Measurements from ENCODE around the gene ZP4.
A peak's percentile ranks its signal among the peaks of the same experiment; 100 is the strongest.
"Not testable (repeated sequence)": the region's sequence is repeated elsewhere in the genome, so short reads cannot be mapped to it uniquely, and the experiment has no call there.

ZP4 gene

DNA sequence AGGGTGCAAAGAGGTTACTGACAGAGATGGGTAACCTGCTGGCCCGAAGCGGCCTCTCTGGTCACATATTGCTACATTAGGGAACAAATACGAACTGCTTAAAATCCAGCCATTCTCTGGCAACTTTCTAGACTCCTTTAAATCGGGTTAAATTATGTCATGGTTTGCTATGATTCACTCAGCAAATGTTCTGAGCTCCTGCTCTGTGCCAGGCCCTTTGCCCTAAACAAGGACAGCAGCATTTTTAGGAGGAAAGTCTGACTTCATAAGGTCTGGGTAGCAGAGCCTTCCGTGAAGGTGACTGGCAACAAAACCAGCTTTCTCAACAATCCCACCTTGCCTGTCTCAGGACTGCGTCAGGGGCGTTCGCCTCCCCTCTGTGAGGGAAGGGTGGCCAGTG, 15.4 kb downstream of the ZP4 start:
- DNase-seq, result no peak

DNA sequence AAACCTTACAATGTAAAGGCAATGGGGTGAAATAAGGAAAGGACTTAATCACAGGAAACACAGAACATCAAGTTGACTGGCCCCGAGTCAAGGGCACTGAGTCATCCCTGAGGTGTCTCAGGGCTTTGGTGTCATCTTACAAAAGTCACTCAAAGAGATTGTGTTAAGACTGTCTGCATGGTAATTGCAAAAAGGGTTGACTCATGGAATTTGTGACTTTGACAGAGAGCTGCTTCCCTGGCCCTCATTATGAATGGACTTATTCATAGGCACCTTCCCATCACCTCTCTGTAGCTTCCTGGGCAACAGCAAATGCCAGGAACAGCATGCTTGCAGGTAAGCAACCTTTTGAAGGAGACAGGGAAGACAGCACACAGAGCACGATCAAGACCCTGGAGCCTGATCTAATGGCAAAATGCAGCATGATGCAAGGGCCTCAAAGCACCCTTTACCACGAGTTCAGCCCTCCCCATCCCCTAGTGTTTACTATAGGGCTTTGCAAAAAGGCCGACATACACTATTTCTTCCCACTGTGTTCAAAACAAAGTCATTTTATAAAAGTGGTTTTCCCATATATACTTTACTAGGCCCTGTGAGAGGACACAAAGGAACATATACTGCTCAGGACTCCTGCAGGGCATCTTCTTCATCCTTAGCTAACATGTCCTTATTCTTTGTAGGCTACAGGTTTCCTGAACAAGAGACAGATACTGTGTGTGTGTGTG, 17.1 kb downstream of the ZP4 start:
- no peak for DNase-seq

DNA sequence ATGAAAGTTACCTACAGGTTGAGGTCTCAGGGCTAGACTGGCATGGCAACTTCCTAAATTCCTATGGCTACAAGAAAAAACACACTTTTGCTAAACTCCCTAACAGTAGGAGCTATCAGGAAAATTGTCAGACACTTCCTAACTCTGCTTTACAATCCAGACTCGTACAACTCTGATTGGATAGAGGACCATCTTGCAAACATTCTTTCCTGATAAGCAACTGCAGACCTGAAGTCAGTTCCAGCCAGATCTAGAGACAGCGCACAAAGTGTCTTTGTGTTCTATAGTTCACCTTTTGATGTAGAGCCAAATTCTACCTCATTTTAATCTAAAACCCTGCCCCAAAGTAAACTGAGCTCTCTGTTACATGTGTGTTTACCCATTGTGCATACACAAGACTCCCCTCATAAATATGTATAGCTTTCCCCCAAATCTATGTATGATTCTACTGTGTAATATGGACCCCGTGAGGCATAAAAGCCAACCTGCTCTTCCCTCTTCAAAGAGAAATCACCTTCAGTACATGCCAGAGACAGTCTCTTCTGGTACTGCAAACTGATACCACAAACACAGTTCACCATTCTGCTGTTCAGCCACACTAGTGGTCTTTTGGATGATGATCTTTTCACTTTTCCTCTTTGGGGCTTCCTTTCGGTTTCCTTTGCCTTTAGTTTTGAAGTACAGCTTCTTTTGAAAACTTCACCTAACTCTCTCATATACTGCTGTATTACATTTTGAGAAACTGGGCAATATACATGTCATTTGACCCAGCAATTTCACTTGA, 21.7 kb downstream of the ZP4 start:
- no peak for DNase-seq

DNA sequence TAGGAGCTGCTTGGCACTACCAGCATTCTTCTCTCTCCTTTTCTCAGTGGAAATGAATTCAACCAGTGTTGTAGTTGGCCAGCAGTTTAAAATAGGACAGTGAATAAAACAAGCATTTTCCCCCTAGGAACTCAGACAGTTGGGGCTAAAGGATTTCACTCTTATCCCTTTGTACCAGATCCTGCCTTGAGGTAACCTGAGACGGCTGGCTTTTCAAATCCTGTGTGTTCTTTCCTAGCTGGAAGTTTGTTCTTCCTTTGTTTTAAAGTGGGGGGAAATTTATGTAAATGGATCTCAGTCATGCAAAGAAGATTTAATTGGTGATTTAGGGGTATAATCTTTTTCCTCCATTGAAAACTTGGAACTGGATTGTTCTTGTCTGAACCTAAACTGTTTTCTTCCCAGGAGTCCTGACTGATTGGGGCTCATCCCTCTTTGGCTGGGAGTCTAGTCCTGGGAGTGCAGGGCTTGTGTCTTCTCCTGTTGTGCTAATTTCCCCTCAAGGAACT, 23.3 kb downstream of the ZP4 start:
- no peak for DNase-seq

DNA sequence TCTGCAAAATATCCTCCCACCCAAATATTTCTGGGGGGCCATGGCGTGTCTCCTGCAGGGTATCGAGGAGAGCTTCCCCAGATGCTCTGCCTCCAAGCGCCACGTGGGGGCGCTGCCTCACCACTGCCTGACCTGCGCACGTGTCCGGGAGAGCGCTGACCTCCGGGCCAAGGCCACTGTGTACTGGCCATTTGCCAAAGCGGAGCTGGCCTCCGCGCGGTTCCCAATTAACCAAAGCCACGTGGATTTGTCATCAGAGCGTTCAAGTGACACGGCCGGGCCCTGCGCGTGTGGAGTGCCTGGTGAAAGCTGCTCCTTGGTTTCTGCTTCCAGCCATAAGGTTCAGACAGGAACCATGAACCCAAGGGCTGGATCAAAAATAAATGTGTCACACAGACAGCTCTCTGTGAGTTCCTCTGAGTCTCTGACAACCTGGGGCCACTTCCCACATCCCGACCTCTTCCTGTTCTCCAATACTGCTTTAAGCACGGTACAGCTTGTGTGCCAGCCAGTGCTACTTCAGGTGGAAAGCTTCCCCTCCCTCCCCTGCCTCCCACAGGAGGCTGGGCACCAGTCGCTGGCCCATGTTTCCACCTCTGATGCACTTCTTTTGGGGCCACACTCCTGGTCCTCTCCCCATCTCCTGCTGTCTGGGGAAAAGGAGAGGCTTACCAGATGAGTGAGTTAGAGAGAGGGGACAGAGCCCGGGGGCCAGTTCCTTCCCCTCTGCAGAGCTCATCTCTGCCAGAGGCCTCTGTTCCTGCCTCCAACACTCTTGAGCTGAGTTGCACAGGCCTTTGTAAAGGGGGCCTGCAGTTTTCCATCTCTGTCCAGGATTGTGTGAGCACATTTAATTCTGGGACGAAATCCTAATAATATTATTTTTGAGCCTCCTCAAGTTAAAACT, 26.1 kb downstream of the ZP4 start:
- DNase-seq, result peak; percentile 18

DNA sequence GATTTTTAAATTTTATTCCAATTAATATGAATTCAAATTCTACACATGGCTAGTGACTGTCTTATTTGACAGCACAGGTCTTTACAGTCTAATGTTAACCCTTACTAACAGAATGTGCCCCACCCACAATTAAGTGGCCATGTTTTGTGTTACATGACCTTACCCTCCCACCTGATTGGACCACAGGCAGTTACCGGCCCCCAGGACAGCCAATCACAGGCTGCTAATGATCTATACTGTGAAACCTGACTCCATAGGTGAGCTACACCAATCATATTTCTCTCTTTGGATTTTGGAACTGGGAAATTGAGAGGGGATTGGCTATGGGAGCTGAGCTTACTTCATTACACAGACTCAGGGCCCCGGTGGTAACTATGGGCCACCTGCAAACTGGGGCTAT, 27.5 kb downstream of the ZP4 start:
- DNase-seq, result no peak

DNA sequence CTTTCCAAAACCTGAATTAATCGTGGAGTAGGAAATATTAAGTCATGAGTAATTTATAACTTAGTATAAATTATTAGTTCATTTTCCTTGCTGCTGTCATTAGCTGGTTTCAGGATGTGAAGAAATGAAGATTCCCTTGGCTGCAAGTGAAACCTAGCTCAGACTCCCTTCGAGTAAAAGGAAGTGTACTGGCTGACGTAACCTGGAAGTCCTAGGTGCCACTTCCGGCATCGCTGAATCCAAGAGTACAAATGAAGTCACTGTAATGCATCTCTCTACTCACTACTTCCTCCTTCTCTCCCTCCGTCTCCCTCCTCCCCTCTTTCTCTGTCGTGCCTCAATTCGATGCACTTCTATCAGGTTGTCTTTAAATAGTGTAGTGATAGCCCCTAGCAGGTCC, 28.8 kb downstream of the ZP4 start:
- no peak for DNase-seq

DNA sequence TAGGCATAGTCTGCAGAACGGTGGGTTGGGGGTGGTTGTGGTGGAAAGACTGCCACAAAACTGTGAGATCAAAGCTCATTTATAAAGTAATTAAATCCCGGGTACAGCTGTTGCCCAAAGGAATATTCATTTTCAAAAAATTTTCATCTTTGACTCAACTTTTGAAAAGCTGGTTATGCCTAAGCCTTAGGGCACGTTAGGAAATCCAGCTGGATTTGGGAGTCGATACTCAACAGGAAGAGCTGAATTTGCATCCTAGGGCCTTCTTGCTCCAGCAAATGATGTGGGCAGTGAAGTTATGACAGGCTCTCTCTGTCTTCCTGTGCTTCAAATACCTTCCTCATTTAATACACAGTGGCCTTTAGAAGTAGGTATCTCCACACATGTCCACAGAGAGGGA, 31.7 kb downstream of the ZP4 start:
- DNase-seq, result no peak

DNA sequence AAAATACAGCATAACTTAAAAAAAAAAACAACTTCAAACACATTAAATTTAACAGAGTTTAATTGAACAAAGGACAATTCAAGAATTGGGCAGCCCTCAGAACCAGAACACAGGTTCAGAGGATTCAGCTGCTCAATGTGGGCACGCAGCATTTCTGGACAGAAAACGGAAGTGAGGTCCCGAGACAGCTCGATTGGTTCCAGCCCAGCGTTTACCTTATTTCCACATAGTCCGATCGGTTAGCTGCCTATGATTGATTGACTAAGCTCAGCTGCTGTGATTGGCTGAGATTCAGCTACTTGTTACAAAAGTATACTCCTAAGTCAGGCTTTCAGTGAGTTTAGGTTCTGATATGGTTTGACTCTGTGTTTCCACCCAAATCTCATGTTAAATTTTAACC, 33.3 kb downstream of the ZP4 start:
- DNase-seq, result no peak

DNA sequence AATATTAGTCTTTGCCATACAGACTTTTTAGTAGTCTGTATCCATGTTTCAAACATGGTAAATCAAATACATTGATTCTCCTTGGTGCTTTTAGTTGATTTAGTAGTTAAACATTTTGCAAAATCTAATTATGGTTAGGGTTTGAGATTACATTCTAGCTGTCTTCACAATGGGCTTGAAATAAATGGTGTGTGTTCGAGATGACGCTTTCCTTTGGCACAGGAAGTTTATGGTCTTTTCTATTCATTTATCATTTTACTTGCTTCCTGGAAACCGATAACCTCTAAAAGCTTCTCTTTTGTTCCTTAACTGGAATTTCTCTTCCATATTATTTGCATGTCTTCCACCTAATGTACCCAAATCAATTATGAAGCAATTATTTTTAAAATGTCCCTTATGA, 38.4 kb downstream of the ZP4 start:
- DNase-seq, result no peak

DNA sequence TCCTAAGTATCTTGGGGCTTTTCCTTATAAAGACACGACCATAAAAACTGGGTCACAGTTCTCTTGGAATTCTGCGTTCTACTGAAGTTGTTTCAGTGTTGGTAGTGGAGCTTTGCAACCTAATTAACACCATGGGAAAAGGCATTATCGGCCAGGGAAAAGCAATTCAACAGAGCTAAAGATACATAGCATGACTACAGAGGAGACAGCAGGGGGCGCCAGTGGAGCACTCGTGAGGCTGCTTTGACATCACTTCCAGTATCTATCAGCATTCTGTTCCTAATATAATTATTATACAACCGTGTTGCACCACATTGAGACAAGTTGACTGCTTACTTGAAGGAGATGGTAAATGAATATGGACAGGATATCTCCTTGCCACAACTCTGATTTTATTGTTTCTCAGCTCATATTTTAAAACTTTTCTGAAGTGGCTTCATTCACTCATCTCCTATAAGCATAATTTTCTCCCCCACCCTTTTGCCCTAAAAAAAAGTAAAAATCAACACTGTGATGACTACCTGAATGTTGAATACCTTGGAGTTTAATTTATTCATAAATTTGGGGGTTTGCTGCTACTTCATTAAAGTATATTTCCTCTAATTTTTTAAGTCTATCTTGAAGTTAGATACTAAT, 39.4 kb downstream of the ZP4 start:
- peak; percentile 8 for DNase-seq

DNA sequence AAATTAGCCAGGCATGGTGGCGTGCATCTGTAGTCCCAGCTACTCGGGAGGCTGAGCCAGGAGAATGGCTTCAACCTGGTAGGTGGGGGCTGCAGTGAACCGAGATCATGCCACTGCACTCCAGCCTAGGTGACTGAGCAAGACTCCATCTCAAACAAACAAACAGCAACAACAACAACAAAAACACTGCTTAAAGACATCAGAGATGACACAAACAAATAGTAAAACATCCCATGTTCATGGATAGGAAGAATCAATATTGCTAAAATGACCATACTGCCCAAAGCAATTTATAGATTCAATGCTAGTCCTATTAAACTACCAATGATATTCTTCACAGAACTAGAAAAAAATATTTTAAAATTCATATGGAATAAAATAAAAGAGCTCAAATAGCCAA, 47.2 kb downstream of the ZP4 start:
- DNase-seq, result not testable (repeated sequence)

DNA sequence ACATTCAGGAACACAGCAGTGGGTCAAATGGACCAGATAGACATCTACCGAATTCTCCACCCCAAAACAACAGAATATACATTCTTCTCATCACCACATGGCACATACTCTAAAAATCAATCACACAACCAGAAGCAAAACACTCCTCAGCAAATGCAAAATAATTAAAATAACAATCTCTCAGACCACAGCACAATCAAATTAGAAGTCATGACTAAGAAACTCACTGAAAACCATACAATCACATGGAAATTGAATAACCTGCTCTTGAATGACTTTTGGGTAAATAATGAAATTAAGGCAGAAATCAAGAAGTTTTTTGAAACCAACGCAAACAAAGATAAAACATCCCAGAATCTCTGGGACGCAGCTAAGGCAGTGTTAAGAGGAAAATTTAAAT, 49.2 kb downstream of the ZP4 start:
- DNase-seq, result no peak

DNA sequence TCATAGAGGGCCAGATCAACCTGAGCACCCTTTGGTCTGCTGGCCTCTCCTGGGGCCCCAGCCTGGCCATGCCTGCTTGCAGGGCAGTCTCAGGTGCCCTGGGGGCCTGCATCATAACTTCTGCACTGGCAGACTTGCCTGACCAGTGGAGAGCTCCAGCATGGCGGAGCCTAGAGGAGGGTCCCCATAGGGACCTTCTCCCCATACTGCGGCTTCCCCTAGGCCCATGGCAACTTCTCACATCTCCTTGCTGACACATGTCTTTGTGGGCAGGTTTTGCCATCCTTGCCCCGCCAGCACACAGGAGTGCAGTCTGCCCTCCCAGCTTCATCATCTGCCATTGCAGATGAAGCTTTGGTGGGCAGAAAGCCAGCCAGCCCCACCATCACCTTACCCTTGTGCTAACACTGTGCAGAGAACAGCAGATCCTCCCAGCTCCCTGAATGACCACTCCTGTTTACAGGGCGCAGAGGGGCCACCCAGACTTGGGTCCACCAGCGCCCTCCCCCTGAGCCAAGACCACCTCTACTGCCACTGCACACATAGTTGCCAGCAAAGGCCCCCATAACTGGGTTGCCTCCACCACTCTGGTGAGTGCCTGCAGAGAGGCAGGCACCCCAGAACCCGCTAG, 51.7 kb downstream of the ZP4 start:
- no peak for DNase-seq

DNA sequence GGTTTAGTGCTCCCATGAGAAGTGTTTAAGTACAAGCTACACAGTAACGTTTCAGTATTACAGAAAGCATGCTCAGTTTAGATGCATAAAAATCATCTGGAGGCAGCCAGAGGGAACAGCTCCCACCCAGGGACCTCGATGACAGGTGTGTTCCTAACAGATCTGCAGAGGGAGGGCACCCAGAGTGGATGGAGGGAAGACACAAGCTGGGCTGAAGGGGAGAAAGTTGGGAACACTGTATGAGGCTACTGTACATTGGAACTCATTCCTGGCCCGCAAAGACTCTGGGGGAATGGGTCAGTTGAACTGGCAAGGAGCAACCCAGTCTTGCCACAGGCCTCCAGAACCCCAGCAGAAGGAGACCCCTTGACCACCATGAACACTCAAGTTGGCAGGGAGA, 52.4 kb downstream of the ZP4 start:
- DNase-seq, result no peak

DNA sequence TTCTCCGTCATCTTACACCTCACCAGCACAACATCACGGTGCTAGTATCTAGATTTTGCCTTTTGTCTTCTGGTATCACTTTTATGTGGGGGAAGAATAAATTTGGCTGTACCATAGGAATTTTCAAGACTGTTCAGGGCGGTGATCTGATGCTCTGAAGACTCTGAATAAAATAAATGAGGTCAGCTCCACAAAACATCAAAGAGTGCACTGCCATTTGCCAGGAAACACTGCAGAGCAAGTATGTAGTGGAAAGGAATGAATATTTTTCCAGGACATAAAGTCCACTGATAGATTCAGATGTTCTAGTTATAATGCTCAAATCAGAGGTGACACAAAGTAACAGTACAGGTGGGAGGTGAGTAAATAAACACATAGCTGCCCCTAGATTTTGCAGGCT, 56.3 kb downstream of the ZP4 start:
- DNase-seq, result no peak

DNA sequence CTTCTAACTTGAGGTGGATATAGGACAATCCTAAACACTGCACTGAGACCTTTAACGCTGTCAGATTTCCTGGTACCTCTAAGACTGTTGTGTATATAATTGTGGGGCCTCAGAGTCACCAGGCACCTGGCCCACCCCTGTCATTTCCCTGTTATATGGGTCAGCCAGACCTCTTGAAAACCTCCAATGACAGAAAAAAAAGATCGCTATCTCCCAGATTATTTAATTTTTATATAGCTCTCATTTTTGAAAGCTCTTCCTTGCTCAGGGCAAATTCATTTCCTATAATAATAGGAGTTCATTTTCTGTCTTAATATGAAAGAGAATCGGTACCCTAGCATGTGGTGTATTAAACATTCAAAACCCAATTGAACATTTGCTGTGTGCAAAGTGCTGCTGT, 56.7 kb downstream of the ZP4 start:
- DNase-seq, result no peak

DNA sequence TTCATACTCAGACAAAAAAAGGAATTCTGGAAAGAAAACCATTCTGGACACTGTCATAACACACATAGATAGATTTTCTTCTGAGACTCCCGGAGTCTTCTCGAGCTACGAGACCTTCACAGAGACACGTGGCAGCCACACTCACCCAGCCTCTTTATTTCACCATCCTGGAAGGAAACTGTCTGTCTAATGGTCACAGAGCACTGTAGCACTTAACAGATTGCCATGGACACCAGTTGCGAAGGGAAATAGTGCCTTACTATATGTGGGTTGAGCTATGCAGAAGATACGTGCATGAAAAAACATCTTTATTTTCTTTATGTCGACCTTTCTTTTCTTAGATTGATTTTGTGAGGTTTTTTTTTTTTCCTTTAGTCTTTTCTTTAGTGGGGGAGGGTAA, 57.9 kb downstream of the ZP4 start:
- no peak for DNase-seq
